GOT3 (cell line): ENCODE results near the gene ARMC12.

Experiments used
- DNase-seq: peaks from one replicate; lab custom pipeline; 2025; ENCODE audit warnings: mixed read lengths; lab: John Stamatoyannopoulos, UW

The ARMC12 gene

DNA sequence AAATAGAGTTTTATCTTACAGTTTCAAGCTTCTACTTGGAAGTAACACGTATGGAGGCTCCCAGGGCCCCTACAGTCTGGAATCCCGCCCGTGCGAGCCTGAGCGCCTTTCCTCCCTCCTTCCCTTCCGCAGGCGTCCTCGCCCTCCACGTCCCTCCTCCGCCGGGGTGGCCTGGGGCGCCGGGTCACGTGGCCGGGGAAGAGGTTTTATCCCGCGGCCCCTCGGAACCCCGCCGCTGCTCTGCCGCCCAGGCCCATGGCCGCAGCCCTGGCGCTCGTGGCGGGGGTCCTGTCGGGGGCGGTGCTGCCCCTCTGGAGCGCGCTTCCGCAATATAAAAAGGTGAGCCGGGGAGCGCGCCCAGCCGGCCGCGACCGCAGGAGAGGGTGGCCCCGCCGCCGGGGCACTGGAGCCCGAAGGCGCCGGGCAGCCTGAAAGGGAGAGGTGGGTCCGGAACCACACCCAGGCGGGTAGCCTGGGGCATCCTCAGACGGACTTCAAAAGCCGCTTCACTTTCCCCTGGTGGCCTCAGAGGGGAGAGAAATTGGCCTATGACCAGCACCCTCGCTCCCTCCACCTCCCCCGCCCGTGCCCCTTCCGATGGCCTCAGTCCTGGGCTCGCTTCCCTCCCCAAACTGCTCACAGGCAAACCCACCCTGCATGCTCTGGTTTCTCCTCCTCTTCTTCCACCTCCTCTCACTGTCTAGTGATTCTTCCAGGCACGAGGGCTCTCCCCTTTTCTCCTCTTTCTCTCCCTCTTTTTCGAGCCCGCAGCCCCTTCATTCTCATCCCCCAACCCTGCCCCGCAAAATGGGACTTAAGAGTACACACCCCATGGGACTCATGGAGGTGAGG is 39.8 kb downstream of the ARMC12 start, which contains the start of gene CLPSL2:
CLPSL2 (plus strand) TSS at position 235 of the 852 bp plus-strand sequence; CDS start at position 256, 21 bp downstream.
- DNase-seq = no peak

DNA sequence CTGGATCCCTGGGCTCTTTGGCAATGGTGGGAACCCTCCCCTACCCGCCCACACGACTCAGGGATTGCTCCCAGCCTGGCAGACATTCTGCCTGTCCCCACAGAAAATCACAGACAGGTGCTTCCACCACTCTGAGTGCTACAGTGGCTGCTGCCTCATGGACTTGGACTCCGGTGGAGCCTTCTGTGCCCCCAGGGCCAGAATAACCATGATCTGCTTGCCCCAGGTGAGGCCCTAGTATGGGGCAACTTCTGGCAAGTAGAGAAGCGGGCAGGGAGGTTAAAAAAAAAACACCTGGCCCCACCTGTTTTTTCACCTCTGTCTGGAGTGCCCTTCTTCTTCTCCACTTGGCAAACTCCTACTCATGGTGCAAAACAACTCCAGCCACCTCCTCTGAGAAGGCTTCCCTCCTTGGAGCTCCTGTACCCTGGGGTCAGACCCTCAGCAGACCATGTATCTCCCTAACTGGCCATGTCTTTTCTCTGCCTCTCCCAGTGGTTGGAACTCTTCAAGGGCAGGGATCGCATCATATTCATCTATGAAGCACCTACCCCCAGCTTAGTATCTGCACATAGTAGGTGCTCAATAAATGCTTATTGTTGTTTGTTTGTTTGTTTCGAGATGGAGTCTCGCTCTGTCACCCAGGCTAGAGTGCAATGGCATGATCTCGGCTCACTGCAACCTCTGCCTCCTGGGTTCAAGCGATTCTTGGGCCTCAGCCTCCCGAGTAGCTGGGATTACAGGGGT is 40.7 kb downstream of the ARMC12 start:
- DNase-seq = no peak

DNA sequence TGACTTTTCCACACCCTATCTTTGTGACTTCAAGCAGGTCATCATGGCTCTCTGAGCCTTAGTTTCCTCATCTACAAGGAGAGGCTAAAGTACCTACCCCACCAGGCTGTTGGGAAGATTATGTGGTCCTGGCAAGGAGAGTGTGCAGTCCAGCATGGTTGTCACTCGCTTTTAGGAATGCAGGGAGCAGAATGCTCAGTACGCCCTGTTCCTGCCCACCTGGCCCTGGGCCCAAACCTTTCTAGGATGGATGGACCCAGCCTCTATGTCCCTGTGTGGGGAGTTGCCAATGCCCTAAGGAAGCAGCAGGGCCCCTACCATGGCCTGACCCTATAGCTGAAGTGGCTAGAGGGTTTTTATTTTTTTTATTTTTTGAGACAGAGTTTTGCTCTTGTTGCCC is 41.6 kb downstream of the ARMC12 start:
- DNase-seq = no peak

DNA sequence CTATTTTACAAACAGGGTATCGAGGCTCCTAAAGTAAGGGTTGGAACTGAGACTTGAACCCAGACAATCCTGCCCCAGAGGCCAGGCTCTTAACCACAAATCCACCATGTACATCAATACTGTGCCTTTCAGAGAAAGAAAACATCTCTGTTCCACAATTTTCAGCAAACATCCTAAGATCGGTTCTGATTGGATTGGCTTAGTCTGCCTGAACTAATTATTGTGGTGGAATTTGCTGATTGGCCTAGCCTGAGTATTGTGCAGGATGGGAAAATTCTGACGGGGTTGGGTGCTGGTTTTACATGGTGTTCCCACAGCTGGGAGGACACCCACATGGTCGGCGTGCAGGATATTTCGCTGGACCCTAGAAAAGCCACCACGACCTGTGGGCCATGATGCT is 43.9 kb downstream of the ARMC12 start, which contains the start of gene CLPSL1:
CLPSL1 (plus strand) TSS at position 301 of the 400 bp plus-strand sequence; CDS start at position 393, 92 bp downstream.
- DNase-seq = no peak

GRCh38 chr6:35781290-35781689 is 44.5 kb downstream of the ARMC12 start:
- DNase-seq = no peak

GRCh38 chr6:35782424-35782823 is 45.6 kb downstream of the ARMC12 start:
- no peak for DNase-seq

- no peak for DNase-seq
These were observed 47.4 kb downstream of the ARMC12 start for GRCh38 chr6:35784200-35784599.

GRCh38 chr6:35786272-35786671 is 49.4 kb downstream of the ARMC12 start:
- no peak for DNase-seq

- DNase-seq = no peak
These were observed 50.0 kb downstream of the ARMC12 start for GRCh38 chr6:35786810-35787209.

DNA sequence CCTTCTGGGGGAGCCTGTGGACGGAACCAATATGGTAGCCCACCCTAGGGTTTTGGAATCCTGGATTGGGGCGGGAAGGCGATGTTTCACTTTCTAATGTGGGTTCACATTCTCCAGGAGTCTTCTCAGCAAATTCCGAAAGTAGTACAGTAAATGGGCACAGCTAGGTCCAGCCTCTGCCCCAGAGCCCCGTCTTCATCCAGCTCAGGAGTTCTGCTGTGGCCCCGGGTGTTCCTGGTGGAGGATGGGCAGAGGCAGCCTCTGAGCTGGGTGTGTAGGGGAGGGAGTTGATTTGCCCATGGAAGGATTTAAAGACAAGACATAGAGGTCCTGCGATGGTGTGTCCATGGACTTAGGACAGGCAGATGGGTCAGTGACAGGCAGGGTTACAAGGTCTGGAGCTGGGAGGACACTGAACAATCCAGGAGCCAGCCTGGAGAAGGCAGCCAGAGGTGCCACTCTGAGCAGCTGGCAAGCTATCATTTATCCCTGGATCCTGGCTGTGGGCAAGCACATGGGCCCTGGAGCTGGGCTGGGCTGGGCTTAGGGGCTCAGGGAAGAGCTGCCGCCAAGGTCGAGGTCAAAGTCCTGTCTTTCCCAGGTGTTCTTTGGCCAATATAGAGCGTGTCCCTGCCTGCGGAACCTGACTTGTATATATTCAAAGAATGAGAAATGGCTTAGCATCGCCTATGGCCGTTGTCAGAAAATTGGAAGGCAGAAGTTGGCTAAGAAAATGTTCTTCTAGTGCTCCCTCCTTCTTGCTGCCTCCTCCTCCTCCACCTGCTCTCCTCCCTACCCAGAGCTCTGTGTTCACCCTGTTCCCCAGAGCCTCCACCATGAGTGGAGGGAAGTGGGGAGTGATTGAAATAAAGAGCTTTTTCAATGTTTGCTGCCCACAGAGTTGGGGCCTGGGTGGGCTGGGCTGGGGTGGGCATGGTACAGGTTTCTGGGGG is 50.7 kb downstream of the ARMC12 start:
- no peak for DNase-seq

DNA sequence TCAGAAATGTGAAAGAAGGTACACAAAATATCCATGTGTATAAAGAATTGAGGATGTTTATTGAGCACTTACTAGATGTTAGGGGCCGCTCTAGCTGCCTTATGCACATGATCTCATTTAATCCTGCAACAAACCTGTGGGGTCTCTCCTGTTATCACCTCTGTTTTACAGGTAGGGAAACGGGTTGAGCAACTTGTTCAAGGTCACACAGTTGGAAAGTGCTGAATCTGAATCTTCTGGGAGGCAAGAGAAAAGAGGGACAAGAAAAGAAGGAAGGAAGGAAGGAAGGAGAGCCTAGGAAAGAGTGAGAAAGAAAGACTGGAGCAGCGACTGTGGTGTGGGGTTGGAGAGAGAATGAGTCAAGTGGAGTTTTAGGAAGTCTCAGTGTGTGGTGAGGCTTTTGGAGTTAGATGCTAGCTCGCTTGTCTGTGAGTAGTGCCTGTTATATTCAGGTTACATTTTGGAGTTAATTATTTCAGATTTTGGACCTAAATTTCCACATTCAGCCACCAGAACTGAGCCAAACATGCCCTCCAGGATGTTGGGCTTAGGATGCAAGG is 51.7 kb downstream of the ARMC12 start:
- DNase-seq = no peak

DNA sequence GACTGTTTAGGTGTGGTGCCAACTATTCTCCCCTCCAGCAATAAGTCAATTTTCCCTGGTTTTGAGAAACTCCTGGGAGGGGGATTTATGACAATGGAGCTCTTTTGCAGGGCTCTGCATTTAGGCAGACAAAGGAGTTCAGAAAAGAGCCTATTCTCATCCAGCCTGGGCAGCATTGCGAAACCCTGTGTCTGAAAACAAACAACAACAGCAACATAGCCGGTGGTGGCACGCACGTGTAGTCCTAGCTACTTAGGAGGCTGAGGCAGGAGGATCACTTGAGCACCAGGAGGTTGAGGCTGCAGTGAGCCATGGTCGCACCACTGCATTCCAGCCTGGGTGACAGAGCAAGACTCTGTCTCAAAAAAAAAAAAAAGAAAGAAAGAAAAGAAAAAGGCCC is 53.9 kb downstream of the ARMC12 start:
- no peak for DNase-seq

DNA sequence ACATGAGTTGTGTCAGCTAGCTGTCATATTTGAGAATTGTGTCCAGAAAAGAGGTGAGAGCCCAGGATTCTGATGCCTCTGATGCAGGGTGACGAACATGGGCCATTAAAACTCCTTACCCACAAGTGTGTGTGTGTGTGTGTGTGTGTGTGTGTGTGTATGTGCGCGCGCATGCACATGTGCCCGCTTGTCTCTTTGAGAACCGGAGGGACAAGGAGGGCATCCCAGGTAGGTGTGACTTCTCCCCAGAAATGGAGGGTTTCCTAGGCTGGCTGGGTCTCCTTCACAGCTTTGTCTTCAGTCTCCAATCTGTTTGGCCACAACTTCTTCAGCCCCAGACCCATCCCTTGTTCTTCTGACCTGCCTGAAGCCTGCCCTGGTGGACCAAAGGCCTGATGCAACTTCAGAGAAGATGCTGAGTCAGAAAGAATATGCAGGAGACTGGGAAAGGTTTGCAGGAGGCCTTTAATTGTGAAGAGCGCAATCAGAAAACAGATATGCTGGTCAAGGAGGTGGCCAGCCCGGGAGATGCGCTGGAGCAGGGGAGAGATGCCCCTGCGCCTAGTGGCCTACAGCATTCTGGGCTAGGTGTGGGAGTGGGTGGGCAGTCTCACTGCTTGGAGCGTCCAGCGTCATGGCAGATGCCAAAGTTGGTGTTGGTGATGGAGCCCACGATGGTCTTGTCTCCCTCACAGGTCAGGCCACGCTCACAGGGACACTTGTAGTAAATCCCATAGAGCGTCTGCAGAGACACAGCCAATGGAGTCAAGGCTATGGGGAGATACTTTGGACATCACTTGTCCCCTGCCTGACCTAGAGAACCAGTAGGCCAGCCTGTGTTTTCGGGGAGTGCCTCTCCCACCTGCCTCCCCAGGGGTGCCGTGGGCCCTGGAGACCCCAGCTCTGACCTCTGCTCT is 58.0 kb downstream of the ARMC12 start:
- no peak for DNase-seq

GRCh38 chr6:35795453-35796071 is 58.7 kb downstream of the ARMC12 start:
- DNase-seq = no peak

DNA sequence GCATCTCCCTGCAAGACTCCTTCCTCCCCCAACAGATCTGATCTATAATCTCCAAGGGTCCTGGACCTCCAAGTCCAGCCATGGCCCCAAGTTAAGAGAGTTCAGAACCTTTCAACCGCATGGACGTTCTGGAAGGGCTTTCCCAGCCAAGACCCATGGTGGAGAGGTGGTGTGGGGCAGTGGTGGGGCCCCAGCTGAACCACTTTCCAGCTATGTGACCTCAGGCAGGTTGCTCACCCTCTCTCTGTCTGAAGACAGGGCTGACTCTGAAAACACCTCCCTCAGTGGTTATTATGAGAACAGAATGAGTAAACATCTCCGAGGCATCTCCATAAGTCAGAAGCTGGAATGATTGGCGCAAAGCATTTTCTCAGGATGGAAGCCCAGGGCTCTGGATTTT is 59.4 kb downstream of the ARMC12 start:
- DNase-seq = no peak

- DNase-seq = no peak
These were observed 61.1 kb downstream of the ARMC12 start for GRCh38 chr6:35797837-35798526.
